ENCODE measurements around the gene ANKRD28.

DNA sequence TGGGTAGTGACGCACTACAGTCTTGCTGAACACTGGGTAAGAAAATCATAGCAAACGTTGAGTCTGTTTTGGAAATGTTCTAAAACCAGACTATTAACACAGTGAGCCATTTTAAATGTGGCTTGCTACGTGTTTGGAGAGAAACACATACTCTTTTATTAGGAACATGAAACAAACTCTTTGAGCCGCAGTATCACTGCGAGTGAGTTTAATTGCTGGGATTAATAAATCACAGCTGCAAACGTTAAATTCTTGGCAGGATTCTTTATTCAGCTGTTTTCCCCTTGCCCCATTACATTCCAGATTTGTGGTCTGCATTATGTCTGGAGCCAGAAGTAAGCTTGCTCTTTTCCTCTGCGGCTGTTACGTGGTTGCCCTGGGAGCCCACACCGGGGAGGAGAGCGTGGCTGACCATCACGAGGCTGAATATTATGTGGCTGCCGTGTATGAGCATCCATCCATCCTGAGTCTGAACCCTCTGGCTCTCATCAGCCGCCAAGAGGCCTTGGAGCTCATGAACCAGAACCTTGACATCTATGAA is 162.6 kb downstream of the ANKRD28 start:
- TF ChIP-seq TAF1 (IDR thresholded peaks at IDR 0.05; ENCODE audit: borderline replicate concordance, insufficient read depth, low read length) (no peak), SIN3A (IDR thresholded peaks at IDR 0.05; ENCODE audit: borderline replicate concordance, insufficient read depth, low read length) (no peak), POLR2AphosphoS5 (IDR thresholded peaks at IDR 0.05; ENCODE audit: low read depth, low read length) (no peak), FOXP2 (optimal IDR thresholded peaks at IDR 0.05; ENCODE audit: borderline replicate concordance, extremely low read depth, extremely low read length, insufficient read depth) (no peak)
- TF ChIP-seq, protein P1, sequence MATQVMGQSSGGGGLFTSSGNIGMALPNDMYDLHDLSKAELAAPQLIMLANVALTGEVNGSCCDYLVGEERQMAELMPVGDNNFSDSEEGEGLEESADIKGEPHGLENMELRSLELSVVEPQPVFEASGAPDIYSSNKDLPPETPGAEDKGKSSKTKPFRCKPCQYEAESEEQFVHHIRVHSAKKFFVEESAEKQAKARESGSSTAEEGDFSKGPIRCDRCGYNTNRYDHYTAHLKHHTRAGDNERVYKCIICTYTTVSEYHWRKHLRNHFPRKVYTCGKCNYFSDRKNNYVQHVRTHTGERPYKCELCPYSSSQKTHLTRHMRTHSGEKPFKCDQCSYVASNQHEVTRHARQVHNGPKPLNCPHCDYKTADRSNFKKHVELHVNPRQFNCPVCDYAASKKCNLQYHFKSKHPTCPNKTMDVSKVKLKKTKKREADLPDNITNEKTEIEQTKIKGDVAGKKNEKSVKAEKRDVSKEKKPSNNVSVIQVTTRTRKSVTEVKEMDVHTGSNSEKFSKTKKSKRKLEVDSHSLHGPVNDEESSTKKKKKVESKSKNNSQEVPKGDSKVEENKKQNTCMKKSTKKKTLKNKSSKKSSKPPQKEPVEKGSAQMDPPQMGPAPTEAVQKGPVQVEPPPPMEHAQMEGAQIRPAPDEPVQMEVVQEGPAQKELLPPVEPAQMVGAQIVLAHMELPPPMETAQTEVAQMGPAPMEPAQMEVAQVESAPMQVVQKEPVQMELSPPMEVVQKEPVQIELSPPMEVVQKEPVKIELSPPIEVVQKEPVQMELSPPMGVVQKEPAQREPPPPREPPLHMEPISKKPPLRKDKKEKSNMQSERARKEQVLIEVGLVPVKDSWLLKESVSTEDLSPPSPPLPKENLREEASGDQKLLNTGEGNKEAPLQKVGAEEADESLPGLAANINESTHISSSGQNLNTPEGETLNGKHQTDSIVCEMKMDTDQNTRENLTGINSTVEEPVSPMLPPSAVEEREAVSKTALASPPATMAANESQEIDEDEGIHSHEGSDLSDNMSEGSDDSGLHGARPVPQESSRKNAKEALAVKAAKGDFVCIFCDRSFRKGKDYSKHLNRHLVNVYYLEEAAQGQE (IDR thresholded peaks at IDR 0.05; ENCODE audit: insufficient read depth in 1 of 2, low read depth in 2 of 2, low read length in 2 of 2), result no peak
